ENCODE results near the gene CTNNA1. TPM values are rescaled to one million over a fixed set of nuclear protein-coding genes. Genes with fewer than 3 reads are reported as not detected.

The CTNNA1 gene
- total RNA-seq, 4 donors from 2014 or later = 92.6 to 164 (median 114) TPM

- H3K27ac ChIP-seq = no peak overlapping the region
- peaks cover 0 to 71% of the 10 kb centered on the region in 2 donors for H3K36me3 ChIP-seq
- DNase-seq (no peak), ATAC-seq (no peak)
- intact Hi-C loops (cut with DNase I; ENCODE audit: low total_unique reads) (no loop called here), in situ Hi-C loops (cut with MboI; ENCODE audit: low sequenced_read_pairs in 4 of 4) (no loop called here)
- no peaks in the 10 kb centered on the region for H3K9me3 ChIP-seq
- H3K27me3 ChIP-seq = no peaks in the 10 kb centered on the region
- TF ChIP-seq POLR2A (IDR thresholded peaks at IDR 0.05) = no peak
- TF ChIP-seq CTCF (IDR thresholded peaks at IDR 0.05 in 4 of 5, conservative IDR thresholded peaks at IDR 0.05 in 1 of 5) = no peak
- peaks cover 8 to 19% of the 10 kb centered on the region in 2 donors for H3K4me1 ChIP-seq
- no peak overlapping the region for H3K4me3 ChIP-seq
Observed at GRCh38 chr5:138932171-138932810, 179.1 kb downstream of the CTNNA1 start.

- intact Hi-C loops (cut with DNase I; ENCODE audit: low total_unique reads) (no loop called here), in situ Hi-C loops (cut with MboI; ENCODE audit: low sequenced_read_pairs in 4 of 4) (no loop called here)
- Histone ChIP-seq H3K4me3 (no peak overlapping the region), H3K36me3 (peaks cover 0 to 70% of the 10 kb centered on the region in 2 donors), H3K9me3 (no peaks in the 10 kb centered on the region), H3K27me3 (no peaks in the 10 kb centered on the region), H3K27ac (peak overlapping the region in 2 of 4 donors; percentile 6 to 41), H3K4me1 (peaks cover 0 to 10% of the 10 kb centered on the region in 2 donors)
- no peak for ATAC-seq
- TF ChIP-seq POLR2A (IDR thresholded peaks at IDR 0.05) = no peak
- TF ChIP-seq CTCF (IDR thresholded peaks at IDR 0.05 in 4 of 5, conservative IDR thresholded peaks at IDR 0.05 in 1 of 5) = no peak
- no peak for DNase-seq
Observed at GRCh38 chr5:138933522-138934290, 180.5 kb downstream of the CTNNA1 start.

GRCh38 chr5:138934971-138935370 is 181.7 kb downstream of the CTNNA1 start:
- Histone ChIP-seq H3K4me1 (peaks cover 0 to 10% of the 10 kb centered on the region in 2 donors), H3K27me3 (no peaks in the 10 kb centered on the region), H3K4me3 (no peak overlapping the region), H3K9me3 (no peaks in the 10 kb centered on the region), H3K27ac (peak overlapping the region in 2 of 4 donors; percentile 70 to 74), H3K36me3 (peaks cover 0 to 58% of the 10 kb centered on the region in 2 donors)
- ATAC-seq (no peak), DNase-seq (no peak)
- intact Hi-C loops (cut with DNase I; ENCODE audit: low total_unique reads) (no loop called here), in situ Hi-C loops (cut with MboI; ENCODE audit: low sequenced_read_pairs in 4 of 4) (no loop called here)
- TF ChIP-seq POLR2A (IDR thresholded peaks at IDR 0.05) (no peak), CTCF (IDR thresholded peaks at IDR 0.05 in 4 of 5, conservative IDR thresholded peaks at IDR 0.05 in 1 of 5) (no peak)

GRCh38 chr5:138935466-138935865 is 182.2 kb downstream of the CTNNA1 start:
- H3K27ac ChIP-seq = peak overlapping the region in 3 of 4 donors; percentile 63 to 74 (median 70)
- DNase-seq (no peak), ATAC-seq (no peak)
- peaks cover 0 to 53% of the 10 kb centered on the region in 2 donors for H3K36me3 ChIP-seq
- H3K4me1 ChIP-seq = peaks cover 0 to 10% of the 10 kb centered on the region in 2 donors
- no peaks in the 10 kb centered on the region for H3K27me3 ChIP-seq
- intact Hi-C loops (cut with DNase I; ENCODE audit: low total_unique reads) = no loop called here
- TF ChIP-seq CTCF (IDR thresholded peaks at IDR 0.05 in 4 of 5, conservative IDR thresholded peaks at IDR 0.05 in 1 of 5) (no peak), POLR2A (IDR thresholded peaks at IDR 0.05) (no peak)
- H3K4me3 ChIP-seq = no peak overlapping the region
- in situ Hi-C loops (cut with MboI; ENCODE audit: low sequenced_read_pairs in 4 of 4) = no loop called here
- no peaks in the 10 kb centered on the region for H3K9me3 ChIP-seq
